Measurements from ENCODE around the gene NCOA4.

NCOA4 gene

DNA sequence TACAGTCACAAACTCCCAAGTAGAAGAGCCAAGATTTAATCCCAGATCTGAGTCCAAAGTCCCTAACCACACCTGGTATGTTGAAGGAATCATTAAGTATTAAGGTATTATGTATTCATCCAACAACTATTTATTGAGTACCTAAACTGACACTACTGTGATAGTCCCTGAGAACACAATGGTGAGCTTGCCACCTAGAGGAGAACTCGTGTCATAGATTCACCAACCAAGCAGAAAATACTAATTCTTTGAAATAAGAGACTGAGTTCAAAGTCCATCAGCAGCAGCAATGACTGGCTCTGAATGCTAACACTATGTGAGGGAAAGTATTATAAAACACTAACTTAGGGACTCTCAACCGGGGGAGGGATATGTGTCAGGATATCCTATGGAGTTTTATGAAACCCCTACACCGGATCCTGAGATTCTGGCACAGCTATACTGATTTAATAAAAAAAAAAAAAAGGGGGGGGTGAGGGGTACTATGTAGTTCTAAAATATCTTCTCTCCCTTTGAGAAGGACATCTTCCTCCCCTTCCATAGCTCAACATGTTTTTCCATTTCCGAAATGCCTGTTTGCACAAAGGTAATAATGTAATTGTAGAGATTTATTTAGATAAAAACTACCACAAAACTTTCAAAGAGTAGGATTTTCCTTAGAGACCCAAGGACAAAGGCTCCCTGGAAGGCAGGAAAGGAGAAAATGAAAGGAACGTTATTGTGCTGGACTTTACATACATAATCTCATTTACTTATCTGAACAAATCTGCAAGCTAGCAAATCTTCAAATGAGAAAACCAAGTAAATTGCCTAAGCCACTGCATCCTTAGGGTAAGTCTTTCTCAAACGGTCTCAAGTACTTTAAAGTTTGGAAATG lies 1.6 kb downstream of the NCOA4 start:
- peak; percentile 80 for DNase-seq (ENCODE audit: low read depth in 2 of 2)
- peak overlapping the region; percentile 79 to 80 for H3K4me3 ChIP-seq (replicated peaks in 1 of 2; ENCODE audit: low read depth in 2 of 2, low read length in 2 of 2)
- peak; percentile 72 for TF ChIP-seq CTCF (IDR thresholded peaks at IDR 0.05; ENCODE audit: low read depth, low read length)

DNA sequence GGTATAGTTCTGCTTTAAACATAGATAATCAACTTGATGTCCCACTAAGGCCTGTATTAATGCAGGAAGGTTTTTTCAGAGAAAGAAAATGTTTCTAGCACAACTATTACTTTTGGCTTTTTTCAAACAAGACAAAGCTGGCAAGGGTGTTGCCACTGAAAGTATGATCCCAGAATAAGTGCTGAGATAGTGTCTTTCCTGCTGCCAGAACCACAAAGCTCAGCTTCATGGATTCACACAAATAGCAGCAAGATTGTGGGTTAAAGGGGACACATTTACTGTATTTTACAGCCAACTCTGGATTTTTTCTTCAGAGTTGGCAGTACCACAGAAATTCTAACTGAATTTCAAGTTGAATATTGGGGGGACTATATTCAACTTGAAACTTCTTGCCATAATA lies 4.3 kb downstream of the NCOA4 start:
- no peak overlapping the region for H3K4me3 ChIP-seq (replicated peaks in 1 of 2; ENCODE audit: low read depth in 2 of 2, low read length in 2 of 2)
- DNase-seq (ENCODE audit: low read depth in 2 of 2), result peak in 1 of 2 donors; percentile 56
- TF ChIP-seq CTCF (IDR thresholded peaks at IDR 0.05; ENCODE audit: low read depth, low read length), result no peak

DNA sequence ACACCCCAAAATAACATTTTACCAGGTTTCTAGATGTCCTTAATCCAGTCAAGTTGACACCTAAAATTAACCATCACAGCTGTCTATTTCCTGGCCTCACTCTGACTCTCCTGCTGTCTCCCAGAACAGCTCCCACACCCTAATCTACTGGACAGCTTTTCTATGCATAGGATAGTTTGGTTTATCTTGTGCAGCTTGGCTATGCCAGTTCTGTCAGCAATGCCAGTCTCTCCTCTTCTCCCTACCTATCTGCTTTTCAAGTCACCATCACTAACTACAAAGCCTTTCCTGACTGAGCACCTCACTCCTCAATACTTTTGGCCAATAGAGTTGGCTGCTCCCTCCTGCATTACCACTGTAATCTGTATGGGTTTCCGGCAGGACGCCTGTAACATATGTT lies 5.0 kb downstream of the NCOA4 start:
- H3K4me3 ChIP-seq (replicated peaks in 1 of 2; ENCODE audit: low read depth in 2 of 2, low read length in 2 of 2), result no peak overlapping the region
- no peak for DNase-seq (ENCODE audit: low read depth in 2 of 2)
- no peak for TF ChIP-seq CTCF (IDR thresholded peaks at IDR 0.05; ENCODE audit: low read depth, low read length)

- TF ChIP-seq CTCF (IDR thresholded peaks at IDR 0.05; ENCODE audit: low read depth, low read length), result no peak
- no peak overlapping the region for H3K4me3 ChIP-seq (replicated peaks in 1 of 2; ENCODE audit: low read depth in 2 of 2, low read length in 2 of 2)
- DNase-seq (ENCODE audit: low read depth in 2 of 2), result no peak
Observed at GRCh38 chr10:46024948-46025347, 5.5 kb downstream of the NCOA4 start.

DNA sequence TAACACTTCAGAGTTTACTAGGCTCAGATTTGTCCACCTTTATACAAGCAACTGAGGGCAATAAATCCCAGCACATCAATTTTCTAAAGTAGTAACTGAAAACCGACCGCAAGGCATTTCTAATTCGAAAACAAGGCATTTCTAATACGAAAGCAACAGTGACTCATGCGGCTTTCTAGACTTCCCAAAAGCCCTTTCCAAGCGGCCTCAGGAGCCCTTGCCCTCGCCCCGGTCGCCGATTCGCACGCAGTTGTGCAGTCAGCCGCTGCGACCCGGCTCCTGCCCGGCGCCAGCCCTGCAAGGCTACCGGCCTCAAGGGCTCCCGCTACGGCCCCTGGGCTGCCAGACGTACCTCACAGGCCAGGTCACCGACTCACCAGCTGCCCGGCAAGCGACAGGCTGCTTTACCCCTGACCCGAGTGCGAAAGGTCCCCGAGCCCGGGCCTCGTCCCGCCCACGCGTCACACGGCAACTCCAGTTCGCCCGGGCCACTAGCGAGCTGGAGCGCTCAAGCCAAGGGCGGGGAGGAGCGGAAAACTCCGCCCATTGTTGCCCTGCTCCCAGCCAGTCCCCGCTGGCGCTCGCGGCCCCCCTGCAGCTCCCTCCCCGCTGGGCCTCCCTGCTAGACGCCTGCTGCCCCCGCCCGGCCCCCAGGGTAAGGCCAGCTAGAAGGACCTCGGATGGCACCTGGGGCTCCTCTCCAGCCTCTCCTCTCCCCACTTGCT lies 7.3 kb downstream of the NCOA4 start:
- DNase-seq (ENCODE audit: low read depth in 2 of 2), result peak; percentile 90 to 96

GRCh38 chr10:46020344-46020657 lies 10.1 kb downstream of the NCOA4 start:
- no peak for DNase-seq (ENCODE audit: low read depth in 2 of 2)
- no peak for TF ChIP-seq CTCF (IDR thresholded peaks at IDR 0.05; ENCODE audit: low read depth, low read length)
- no peak overlapping the region for H3K4me3 ChIP-seq (replicated peaks in 1 of 2; ENCODE audit: low read depth in 2 of 2, low read length in 2 of 2)

More for the DNA sequence above, 7.3 kb downstream of the NCOA4 start:
- H3K4me3 ChIP-seq (replicated peaks in 1 of 2; ENCODE audit: low read depth in 2 of 2, low read length in 2 of 2), result peak overlapping the region; percentile 63 to 71
- TF ChIP-seq CTCF (IDR thresholded peaks at IDR 0.05; ENCODE audit: low read depth, low read length), result peak; percentile 36

All from cardiac fibroblast (primary cell).